NB4 (cell line): ENCODE data around the gene TGFBR3.

Experiments
- MYC ChIP-seq: IDR thresholded peaks from 2 replicates; pipeline ENCODE4 v1.6.1; 2011; ENCODE audit warnings: low read depth, low read length
- POLR2A ChIP-seq: IDR thresholded peaks from 2 replicates; pipeline ENCODE4 v1.6.1; 2011; ENCODE audit warnings: mild to moderate bottlenecking; ENCODE audit not compliant: insufficient read length; ENCODE audit errors: extremely low read depth
- TF ChIP-seq, protein P1 (sequence below): IDR thresholded peaks from one replicate; pipeline ENCODE4 v1.5.1; 2012; ENCODE audit warnings: low read depth, low read length
- TF ChIP-seq, protein P2 (sequence below): IDR thresholded peaks from 2 replicates; pipeline ENCODE4 v1.6.1; 2011; ENCODE audit warnings: low read depth, low read length

DNA sequence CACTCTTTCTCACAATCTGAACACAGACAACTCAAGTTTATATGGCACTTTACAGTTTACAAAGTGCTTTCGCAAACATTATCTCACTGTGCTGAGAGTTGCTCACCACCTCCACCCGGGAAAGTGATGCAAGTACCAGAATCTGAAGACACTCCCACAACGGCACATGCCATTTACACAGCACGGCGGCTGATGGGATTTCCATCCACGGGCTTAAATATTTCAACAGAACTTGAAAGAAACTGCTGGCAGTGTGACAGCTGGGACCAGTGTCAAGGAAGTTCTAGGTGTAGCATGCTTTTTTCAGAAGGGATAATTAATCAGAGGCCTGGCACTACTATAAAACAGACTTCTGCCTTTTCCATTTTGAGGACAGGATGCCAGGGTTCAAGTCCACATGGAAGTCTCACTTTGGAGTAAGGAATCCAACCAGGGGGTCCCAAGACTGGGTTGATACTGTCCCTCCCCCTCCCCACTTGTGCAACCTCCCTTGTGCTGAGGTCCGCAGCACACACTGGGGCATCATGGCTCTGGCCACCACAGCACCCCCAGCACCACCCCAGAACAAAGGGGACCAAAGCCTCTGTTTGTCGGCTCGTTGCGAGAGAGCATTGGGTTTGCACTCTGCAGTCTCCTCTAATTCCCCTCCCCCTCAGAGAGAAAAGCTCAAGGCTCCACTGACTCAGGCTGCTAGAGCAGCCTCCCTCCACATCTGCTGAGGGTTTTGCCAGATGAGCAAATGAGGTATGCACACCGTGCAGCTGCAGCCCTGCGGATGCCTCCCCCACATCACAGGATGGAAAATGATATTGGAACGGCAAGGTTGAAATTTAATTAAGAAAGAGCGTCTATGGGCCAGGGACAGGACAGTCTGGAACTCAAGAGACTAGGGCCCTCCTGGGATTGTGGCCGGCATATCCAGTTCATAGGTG, 154.9 kb downstream of the TGFBR3 start:
- TF ChIP-seq, protein P1, sequence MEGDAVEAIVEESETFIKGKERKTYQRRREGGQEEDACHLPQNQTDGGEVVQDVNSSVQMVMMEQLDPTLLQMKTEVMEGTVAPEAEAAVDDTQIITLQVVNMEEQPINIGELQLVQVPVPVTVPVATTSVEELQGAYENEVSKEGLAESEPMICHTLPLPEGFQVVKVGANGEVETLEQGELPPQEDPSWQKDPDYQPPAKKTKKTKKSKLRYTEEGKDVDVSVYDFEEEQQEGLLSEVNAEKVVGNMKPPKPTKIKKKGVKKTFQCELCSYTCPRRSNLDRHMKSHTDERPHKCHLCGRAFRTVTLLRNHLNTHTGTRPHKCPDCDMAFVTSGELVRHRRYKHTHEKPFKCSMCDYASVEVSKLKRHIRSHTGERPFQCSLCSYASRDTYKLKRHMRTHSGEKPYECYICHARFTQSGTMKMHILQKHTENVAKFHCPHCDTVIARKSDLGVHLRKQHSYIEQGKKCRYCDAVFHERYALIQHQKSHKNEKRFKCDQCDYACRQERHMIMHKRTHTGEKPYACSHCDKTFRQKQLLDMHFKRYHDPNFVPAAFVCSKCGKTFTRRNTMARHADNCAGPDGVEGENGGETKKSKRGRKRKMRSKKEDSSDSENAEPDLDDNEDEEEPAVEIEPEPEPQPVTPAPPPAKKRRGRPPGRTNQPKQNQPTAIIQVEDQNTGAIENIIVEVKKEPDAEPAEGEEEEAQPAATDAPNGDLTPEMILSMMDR = no peak
- TF ChIP-seq, protein P2, sequence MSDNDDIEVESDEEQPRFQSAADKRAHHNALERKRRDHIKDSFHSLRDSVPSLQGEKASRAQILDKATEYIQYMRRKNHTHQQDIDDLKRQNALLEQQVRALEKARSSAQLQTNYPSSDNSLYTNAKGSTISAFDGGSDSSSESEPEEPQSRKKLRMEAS = no peak
- TF ChIP-seq POLR2A (no peak), MYC (no peak)
